SK-N-SH (cell line): Measurements from ENCODE around the gene SRBD1. TPM values are rescaled to one million over a fixed set of nuclear protein-coding genes. Genes with fewer than 3 reads are reported as not detected.

Experiments
- CTCF ChIA-PET: fragments of 300-600, 350-600 bp; formaldehyde crosslinking; extraction: SDS; loops from one replicate; lab custom pipeline; 2021; lab: Yijun Ruan, JAX
- POLR2A ChIA-PET: fragments of 350-600 bp; sonication (Branson Sonifier 250); formaldehyde crosslinking; extraction: SDS; loops from one replicate; lab custom pipeline; 2020; ENCODE audit warnings: antibody characterized with exemption, inconsistent platforms; lab: Yijun Ruan, JAX
- DNase-seq: peaks from one replicate; pipeline ENCODE4 v3.0.0; 2012
- H2AFZ ChIP-seq: fragments of 200-600 bp; sonication (generic); 2 replicates; pipeline ENCODE4 v1.8.1; 2016; ENCODE audit warnings: antibody characterized with exemption, mild to moderate bottlenecking, low read depth
- H3F3A ChIP-seq: fragments of 200-600 bp; sonication (generic); replicated peaks from 2 replicates; pipeline ENCODE3; 2016; ENCODE audit warnings: antibody characterized with exemption, mild to moderate bottlenecking; ENCODE audit not compliant: insufficient read depth
- H3K27ac ChIP-seq, 2 experiments: fragments of 200-500 bp in 1 of 2; fragments of 200-600 bp in 1 of 2; sonication (Bioruptor generic) in 1 of 2; sonication (generic), shearing (Covaris generic) in 1 of 2; 2 replicates each; pipeline versions ENCODE4 v1.5.1 to v1.6.1; 2014 to 2016; ENCODE audit warnings: low read depth in 2 of 2, inconsistent platforms in 1 of 2, low read length in 1 of 2, mild to moderate bottlenecking in 1 of 2, mixed read lengths in 1 of 2
- H3K27me3 ChIP-seq: fragments of 200-600 bp; sonication (generic), shearing (Covaris generic); 2 replicates; pipeline ENCODE4 v1.6.1; 2016; ENCODE audit warnings: mixed run types; ENCODE audit not compliant: insufficient read depth
- H3K36me3 ChIP-seq, 2 experiments: fragments of 200-500 bp in 1 of 2; fragments of 200-600 bp in 1 of 2; sonication (Bioruptor generic) in 1 of 2; sonication (generic) in 1 of 2; replicated peaks in 1 of 2; 2 replicates each; pipeline versions ENCODE3 to v1.5.1; 2014 to 2016; ENCODE audit warnings: low read length in 1 of 2, mild to moderate bottlenecking in 1 of 2; ENCODE audit not compliant: insufficient read depth in 2 of 2, control insufficient read depth in 1 of 2
- H3K4me1 ChIP-seq, 2 experiments: fragments of 200-500 bp in 1 of 2; fragments of 200-600 bp in 1 of 2; sonication (Bioruptor generic) in 1 of 2; sonication (generic), shearing (Covaris generic) in 1 of 2; 2 replicates each; pipeline versions ENCODE4 v1.5.1 to v1.6.1; 2014 to 2016; ENCODE audit warnings: low read depth in 1 of 2, low read length in 1 of 2, mixed run types in 1 of 2; ENCODE audit not compliant: insufficient read depth in 2 of 2, control insufficient read depth in 1 of 2
- H3K4me2 ChIP-seq: fragments of 200-600 bp; sonication (generic), shearing (Covaris generic); 2 replicates; pipeline ENCODE4 v1.6.1; 2017; ENCODE audit warnings: mixed run types
- H3K4me3 ChIP-seq, 2 experiments: fragments of 200-500 bp in 1 of 2; fragments of 200-600 bp in 1 of 2; sonication (Bioruptor generic) in 1 of 2; sonication (generic), shearing (Covaris generic) in 1 of 2; 2 replicates each; pipeline versions ENCODE4 v1.5.1 to v1.8.1; 2014 to 2016; ENCODE audit warnings: low read depth in 2 of 2, inconsistent platforms in 1 of 2, low read length in 1 of 2, mild to moderate bottlenecking in 1 of 2, mixed read lengths in 1 of 2, moderate library complexity in 1 of 2
- H3K79me2 ChIP-seq: fragments of 200-600 bp; sonication (generic); 2 replicates; pipeline ENCODE4 v1.8.1; 2017; ENCODE audit warnings: mild to moderate bottlenecking; ENCODE audit not compliant: insufficient read depth
- H3K9ac ChIP-seq: fragments of 200-600 bp; sonication (generic); 2 replicates; pipeline ENCODE4 v1.6.1; 2017; ENCODE audit warnings: mixed run types
- H3K9me2 ChIP-seq: fragments of 200-600 bp; sonication (generic); 2 replicates; pipeline ENCODE4 v1.6.1; 2017; ENCODE audit warnings: mixed run types
- H3K9me3 ChIP-seq: fragments of 200-600 bp; sonication (generic); 2 replicates; pipeline ENCODE4 v1.6.1; 2017; ENCODE audit warnings: mixed run types, mild to moderate bottlenecking, moderate library complexity
- H4K20me1 ChIP-seq: fragments of 200-600 bp; sonication (generic); 2 replicates; pipeline ENCODE4 v1.6.1; 2017; ENCODE audit warnings: mild to moderate bottlenecking, mixed run types; ENCODE audit not compliant: insufficient read depth
- CHD2 ChIP-seq: fragments of 150-350 bp; IDR thresholded peaks from 2 replicates; pipeline ENCODE4 v1.6.1; 2018; ENCODE audit warnings: low read length; ENCODE audit not compliant: partially characterized antibody
- FOSL2 ChIP-seq: IDR thresholded peaks from 2 replicates; pipeline ENCODE4 v1.4.0; 2012; ENCODE audit warnings: low read depth, mild to moderate bottlenecking, moderate library complexity, borderline replicate concordance
- GABPA ChIP-seq: IDR thresholded peaks from 2 replicates; pipeline ENCODE4 v1.4.0; 2012; ENCODE audit warnings: low read depth, mild to moderate bottlenecking
- MAX ChIP-seq: IDR thresholded peaks from 2 replicates; pipeline ENCODE4 v1.4.0; 2012; ENCODE audit warnings: low read depth
- MEF2A ChIP-seq: IDR thresholded peaks from 2 replicates; pipeline ENCODE4 v1.4.0; 2012; ENCODE audit warnings: low read depth, borderline replicate concordance
- NRF1 ChIP-seq: IDR thresholded peaks from 2 replicates; pipeline ENCODE4 v1.6.1; 2012; ENCODE audit warnings: low read depth, mild to moderate bottlenecking, low read length
- POLR2AphosphoS5 ChIP-seq: IDR thresholded peaks from 2 replicates; pipeline ENCODE4 v1.6.1; 2012; ENCODE audit warnings: low read depth, low read length
- RAD21 ChIP-seq: IDR thresholded peaks from 2 replicates; pipeline ENCODE4 v1.6.1; 2012; ENCODE audit warnings: mild to moderate bottlenecking, low read length
- RFX5 ChIP-seq: IDR thresholded peaks from 2 replicates; pipeline ENCODE4 v1.6.1; 2012; ENCODE audit warnings: mild to moderate bottlenecking, improper control_type of control experiment, low read length
- RXRA ChIP-seq: IDR thresholded peaks from 2 replicates; pipeline ENCODE4 v1.4.0; 2012; ENCODE audit warnings: low read depth, mild to moderate bottlenecking, borderline replicate concordance
- SIN3A ChIP-seq: IDR thresholded peaks from 2 replicates; pipeline ENCODE4 v1.6.1; 2012; ENCODE audit warnings: low read depth, mild to moderate bottlenecking, low read length, moderate library complexity, borderline replicate concordance
- TAF1 ChIP-seq: IDR thresholded peaks from 2 replicates; pipeline ENCODE4 v1.6.1; 2012; ENCODE audit warnings: low read depth, mild to moderate bottlenecking, low read length, moderate library complexity, borderline replicate concordance
- TEAD4 ChIP-seq: IDR thresholded peaks from 2 replicates; pipeline ENCODE4 v1.4.0; 2012; ENCODE audit warnings: mild to moderate bottlenecking, borderline replicate concordance; ENCODE audit not compliant: insufficient read depth
- YY1 ChIP-seq: IDR thresholded peaks from 2 replicates; pipeline ENCODE4 v1.4.0; 2012; ENCODE audit warnings: low read depth, mild to moderate bottlenecking
- WGBS: methylation state at CpG from one replicate; pipeline ENCODE4 v1.1.6; 2017; ENCODE audit warnings: low lambda C conversion rate; 5-methylcytosine and 5-hydroxymethylcytosine counted together
- polyA plus RNA-seq, 3 experiments: library from polyadenylated mRNA; depleted of rRNA; stranded (reverse); fragments of >200 nt; gene quantifications; 2 replicates each; pipeline ENCODE4 v1.2.3, GENCODE V29; 2012
- TF ChIP-seq, protein P1 (sequence below): fragments of 200-600 bp; sonication (generic); IDR thresholded peaks from 2 replicates; pipeline ENCODE4 v1.6.1; 2017; ENCODE audit warnings: antibody characterized with exemption, mild to moderate bottlenecking, moderate library complexity
- TF ChIP-seq, protein P2 (sequence below): IDR thresholded peaks from 2 replicates; pipeline ENCODE4 v1.4.0; 2012; ENCODE audit warnings: low read depth, borderline replicate concordance
- TF ChIP-seq, protein P3 (sequence below): IDR thresholded peaks from 2 replicates; pipeline ENCODE4 v1.4.0; 2012; ENCODE audit warnings: low read depth, borderline replicate concordance
- TF ChIP-seq, protein P4 (sequence below): IDR thresholded peaks from 2 replicates; pipeline ENCODE4; 2012

The SRBD1 gene
- polyA plus RNA-seq, 1 of the 3 experiments (the other 2 are of a cell fraction): 3.2 TPM

GRCh38 chr2:45612731-45613130 lies 1.7 kb upstream of the SRBD1 start:
- no peak overlapping the region for H3K27ac ChIP-seq
- no peaks in the 10 kb centered on the region for H4K20me1 ChIP-seq
- H3K4me3 ChIP-seq: no peak overlapping the region
- no peak overlapping the region for H2AFZ ChIP-seq
- WGBS: 87% methylated on average over 2 of the region's 2 CpGs
- H3F3A ChIP-seq: peaks cover 5% of the 10 kb centered on the region
- ChIA-PET POLR2A (no interaction called here), CTCF (interaction anchor here (1.5 to 1.9 kb wide), 2 partner anchors 13 to 27 kb away, joined by 4 to 7 read pairs; no protein-coding TSS in a partner anchor)
- H3K4me2 ChIP-seq: no peak overlapping the region
- no peak for DNase-seq
- H3K4me1 ChIP-seq: peaks cover 5 to 14% of the 10 kb centered on the region in 2 experiments; a peak in 3 of 4 replicates
- no peaks in the 10 kb centered on the region for H3K9me3 ChIP-seq
- H3K36me3 ChIP-seq: no peaks in the 10 kb centered on the region
- no peaks in the 10 kb centered on the region for H3K27me3 ChIP-seq
- no peak for TF ChIP-seq NRF1
- TF ChIP-seq YY1: no peak
- no peak for TF ChIP-seq CHD2
- TF ChIP-seq, protein P1, sequence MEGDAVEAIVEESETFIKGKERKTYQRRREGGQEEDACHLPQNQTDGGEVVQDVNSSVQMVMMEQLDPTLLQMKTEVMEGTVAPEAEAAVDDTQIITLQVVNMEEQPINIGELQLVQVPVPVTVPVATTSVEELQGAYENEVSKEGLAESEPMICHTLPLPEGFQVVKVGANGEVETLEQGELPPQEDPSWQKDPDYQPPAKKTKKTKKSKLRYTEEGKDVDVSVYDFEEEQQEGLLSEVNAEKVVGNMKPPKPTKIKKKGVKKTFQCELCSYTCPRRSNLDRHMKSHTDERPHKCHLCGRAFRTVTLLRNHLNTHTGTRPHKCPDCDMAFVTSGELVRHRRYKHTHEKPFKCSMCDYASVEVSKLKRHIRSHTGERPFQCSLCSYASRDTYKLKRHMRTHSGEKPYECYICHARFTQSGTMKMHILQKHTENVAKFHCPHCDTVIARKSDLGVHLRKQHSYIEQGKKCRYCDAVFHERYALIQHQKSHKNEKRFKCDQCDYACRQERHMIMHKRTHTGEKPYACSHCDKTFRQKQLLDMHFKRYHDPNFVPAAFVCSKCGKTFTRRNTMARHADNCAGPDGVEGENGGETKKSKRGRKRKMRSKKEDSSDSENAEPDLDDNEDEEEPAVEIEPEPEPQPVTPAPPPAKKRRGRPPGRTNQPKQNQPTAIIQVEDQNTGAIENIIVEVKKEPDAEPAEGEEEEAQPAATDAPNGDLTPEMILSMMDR: no peak
- no peak for TF ChIP-seq SIN3A
- TF ChIP-seq RXRA: no peak
- TF ChIP-seq, protein P2, sequence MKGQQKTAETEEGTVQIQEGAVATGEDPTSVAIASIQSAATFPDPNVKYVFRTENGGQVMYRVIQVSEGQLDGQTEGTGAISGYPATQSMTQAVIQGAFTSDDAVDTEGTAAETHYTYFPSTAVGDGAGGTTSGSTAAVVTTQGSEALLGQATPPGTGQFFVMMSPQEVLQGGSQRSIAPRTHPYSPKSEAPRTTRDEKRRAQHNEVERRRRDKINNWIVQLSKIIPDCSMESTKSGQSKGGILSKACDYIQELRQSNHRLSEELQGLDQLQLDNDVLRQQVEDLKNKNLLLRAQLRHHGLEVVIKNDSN: no peak
- TF ChIP-seq MAX: no peak
- TF ChIP-seq TEAD4: no peak
- H3K9me2 ChIP-seq: no peaks in the 10 kb centered on the region
- H3K9ac ChIP-seq: no peak overlapping the region
- H3K79me2 ChIP-seq: peaks cover 27% of the 10 kb centered on the region

DNA sequence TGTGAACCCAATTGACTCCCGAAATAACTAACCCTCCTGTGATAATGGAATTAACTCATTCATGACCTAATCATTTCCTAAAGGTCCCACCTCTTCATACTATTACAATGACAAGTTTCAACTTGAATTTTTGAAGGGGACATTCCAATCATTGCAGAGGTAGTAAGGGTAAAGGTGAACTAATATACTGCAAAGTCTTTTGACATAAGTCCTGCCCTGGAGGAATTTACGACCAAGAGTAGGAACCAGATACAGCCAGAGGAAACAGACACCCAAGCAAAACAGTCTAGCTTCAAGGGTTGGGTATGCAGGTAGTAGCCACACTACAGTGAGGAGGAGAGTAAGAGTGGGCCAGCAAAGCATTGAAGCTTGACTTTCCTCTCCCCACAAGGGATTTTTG lies 1.2 kb upstream of the SRBD1 start:
- Histone ChIP-seq H4K20me1 (no peaks in the 10 kb centered on the region), H3K36me3 (no peaks in the 10 kb centered on the region), H3K27me3 (no peaks in the 10 kb centered on the region), H3K9me3 (no peaks in the 10 kb centered on the region), H3K9ac (no peak overlapping the region), H3K79me2 (peaks cover 32% of the 10 kb centered on the region), H2AFZ (no peak overlapping the region), H3K4me2 (no peak overlapping the region), H3F3A (peaks cover 5% of the 10 kb centered on the region), H3K9me2 (no peaks in the 10 kb centered on the region), H3K27ac (no peak overlapping the region), H3K4me3 (no peak overlapping the region), H3K4me1 (peaks cover 5 to 14% of the 10 kb centered on the region in 2 experiments; a peak in 3 of 4 replicates)
- 78% methylated on average over 2 of the region's 2 CpGs for WGBS
- CTCF ChIA-PET: interaction anchor here (1.5 kb wide), 1 partner anchor 13 kb away, joined by 4 read pairs; no protein-coding TSS in a partner anchor
- no peak for DNase-seq
- POLR2A ChIA-PET: no interaction called here
- no peak for TF ChIP-seq SIN3A
- TF ChIP-seq TAF1: no peak
- TF ChIP-seq, protein P3, sequence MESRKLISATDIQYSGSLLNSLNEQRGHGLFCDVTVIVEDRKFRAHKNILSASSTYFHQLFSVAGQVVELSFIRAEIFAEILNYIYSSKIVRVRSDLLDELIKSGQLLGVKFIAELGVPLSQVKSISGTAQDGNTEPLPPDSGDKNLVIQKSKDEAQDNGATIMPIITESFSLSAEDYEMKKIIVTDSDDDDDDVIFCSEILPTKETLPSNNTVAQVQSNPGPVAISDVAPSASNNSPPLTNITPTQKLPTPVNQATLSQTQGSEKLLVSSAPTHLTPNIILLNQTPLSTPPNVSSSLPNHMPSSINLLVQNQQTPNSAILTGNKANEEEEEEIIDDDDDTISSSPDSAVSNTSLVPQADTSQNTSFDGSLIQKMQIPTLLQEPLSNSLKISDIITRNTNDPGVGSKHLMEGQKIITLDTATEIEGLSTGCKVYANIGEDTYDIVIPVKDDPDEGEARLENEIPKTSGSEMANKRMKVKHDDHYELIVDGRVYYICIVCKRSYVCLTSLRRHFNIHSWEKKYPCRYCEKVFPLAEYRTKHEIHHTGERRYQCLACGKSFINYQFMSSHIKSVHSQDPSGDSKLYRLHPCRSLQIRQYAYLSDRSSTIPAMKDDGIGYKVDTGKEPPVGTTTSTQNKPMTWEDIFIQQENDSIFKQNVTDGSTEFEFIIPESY: no peak
- no peak for TF ChIP-seq MEF2A
- no peak for TF ChIP-seq RFX5
- TF ChIP-seq, protein P1: no peak
- no peak for TF ChIP-seq CHD2
- no peak for TF ChIP-seq RAD21
- TF ChIP-seq GABPA: no peak
- TF ChIP-seq TEAD4: no peak
- TF ChIP-seq POLR2AphosphoS5: no peak
- TF ChIP-seq YY1: no peak
- TF ChIP-seq FOSL2: no peak
- TF ChIP-seq, protein P4, sequence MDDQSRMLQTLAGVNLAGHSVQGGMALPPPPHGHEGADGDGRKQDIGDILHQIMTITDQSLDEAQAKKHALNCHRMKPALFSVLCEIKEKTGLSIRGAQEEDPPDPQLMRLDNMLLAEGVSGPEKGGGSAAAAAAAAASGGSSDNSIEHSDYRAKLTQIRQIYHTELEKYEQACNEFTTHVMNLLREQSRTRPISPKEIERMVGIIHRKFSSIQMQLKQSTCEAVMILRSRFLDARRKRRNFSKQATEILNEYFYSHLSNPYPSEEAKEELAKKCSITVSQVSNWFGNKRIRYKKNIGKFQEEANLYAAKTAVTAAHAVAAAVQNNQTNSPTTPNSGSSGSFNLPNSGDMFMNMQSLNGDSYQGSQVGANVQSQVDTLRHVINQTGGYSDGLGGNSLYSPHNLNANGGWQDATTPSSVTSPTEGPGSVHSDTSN: no peak
- TF ChIP-seq NRF1: no peak
